ENCODE results near the gene MYO5A.

GRCh38 chr15:52462806-52463360 is 65.8 kb downstream of the MYO5A start:
- TF ChIP-seq GATAD2B (IDR thresholded peaks at IDR 0.05; ENCODE audit: borderline replicate concordance) (no peak), EZH2 (IDR thresholded peaks at IDR 0.05; ENCODE audit: borderline replicate concordance, low read depth, low read length) (no peak), CBX8 (IDR thresholded peaks at IDR 0.05; ENCODE audit: borderline replicate concordance, extremely low read depth, low read depth, low read length, poor library complexity, severe bottlenecking) (no peak), BMI1 (IDR thresholded peaks at IDR 0.05; ENCODE audit: low read length) (no peak), ZNF140 (CRISPR knock-in tag; IDR thresholded peaks at IDR 0.05) (no peak), CHD2 (IDR thresholded peaks at IDR 0.05; ENCODE audit: low read depth, low read length) (no peak), CEBPZ (IDR thresholded peaks at IDR 0.05; ENCODE audit: borderline replicate concordance, low read depth, low read length) (no peak), GATA2 (CRISPR knock-in tag; IDR thresholded peaks at IDR 0.05) (no peak)

All from K562 (cell line).